ENCODE results near the gene CCDC97.

The CCDC97 gene

DNA sequence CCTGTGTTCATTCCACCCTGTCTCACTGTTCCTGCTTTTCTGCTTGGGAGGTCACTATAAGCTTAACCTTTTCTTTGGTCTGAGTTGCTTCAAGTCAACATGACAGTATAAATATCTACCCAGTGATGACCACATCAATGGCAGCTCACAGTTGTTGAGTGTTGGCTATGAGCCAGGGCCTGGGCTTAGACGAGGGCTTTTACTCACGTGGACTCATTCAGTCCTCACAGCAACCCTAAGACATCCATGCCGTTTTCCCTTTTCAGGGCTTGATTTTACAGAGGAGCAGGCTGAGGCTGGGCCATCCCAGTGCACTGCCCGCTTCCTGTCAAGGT is 10.2 kb upstream of the CCDC97 start:
- H3K79me2 ChIP-seq (ENCODE audit: insufficient read depth, low read length), result no peaks in the 10 kb centered on the region; the same call in 1 of the 2 replicates
- H3K9me3 ChIP-seq (ENCODE audit: insufficient read depth, low read depth, low read length), result no peaks in the 10 kb centered on the region
- H3K36me3 ChIP-seq (ENCODE audit: insufficient read depth, low read length), result peaks cover 100% of the 10 kb centered on the region
- peaks cover 42% of the 10 kb centered on the region for H4K20me1 ChIP-seq (ENCODE audit: insufficient read depth, low read length, poor library complexity, severe bottlenecking)
- no peaks in the 10 kb centered on the region for H3F3A ChIP-seq (ENCODE audit: low read depth)
- no peak for TF ChIP-seq CTCF (conservative IDR thresholded peaks at IDR 0.05; ENCODE audit: low read length)
- no peak for TF ChIP-seq EZH2phosphoT487 (IDR thresholded peaks at IDR 0.05; ENCODE audit: borderline replicate concordance)
- H3K9me2 ChIP-seq (replicated peaks; ENCODE audit: low read depth, low read length), result no peaks in the 10 kb centered on the region
- no peaks in the 10 kb centered on the region for H3K27me3 ChIP-seq (ENCODE audit: insufficient read depth, low read length, poor library complexity, severe bottlenecking)
- H3K4me2 ChIP-seq (ENCODE audit: low read depth, low read length, poor library complexity, severe bottlenecking), result no peak overlapping the region
- peaks cover 5% of the 10 kb centered on the region for H3K4me1 ChIP-seq (ENCODE audit: insufficient read depth, low read length, poor library complexity, severe bottlenecking)
- no peak overlapping the region for H2AFZ ChIP-seq (ENCODE audit: low read length)
- H3K9ac ChIP-seq (ENCODE audit: low read depth, low read length, poor library complexity, severe bottlenecking), result no peak overlapping the region
- H3K4me3 ChIP-seq (ENCODE audit: low read length, poor library complexity, severe bottlenecking), result no peak overlapping the region

DNA sequence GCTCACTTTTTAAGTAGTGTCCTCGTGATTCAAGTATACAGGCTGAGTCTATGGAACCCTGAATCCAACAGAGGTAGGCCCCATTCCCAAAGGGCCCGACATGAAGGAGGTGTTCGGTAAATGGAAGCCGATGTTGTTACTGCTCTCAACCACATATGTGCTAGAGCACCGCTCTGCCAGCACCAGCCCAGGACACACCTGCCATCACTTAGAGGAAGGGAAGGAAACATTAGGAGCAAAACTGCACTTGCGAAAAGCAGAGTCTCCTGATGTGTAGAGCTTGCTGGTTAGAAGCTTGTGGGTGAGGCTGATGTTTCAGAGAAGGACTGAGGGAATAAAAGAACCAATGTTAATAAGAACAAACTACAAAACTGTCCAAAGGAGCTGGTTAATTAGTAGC is 9.4 kb upstream of the CCDC97 start:
- no peaks in the 10 kb centered on the region; the same call in 1 of the 2 replicates for H3K79me2 ChIP-seq (ENCODE audit: insufficient read depth, low read length)
- no peaks in the 10 kb centered on the region for H3K9me2 ChIP-seq (replicated peaks; ENCODE audit: low read depth, low read length)
- no peak overlapping the region for H2AFZ ChIP-seq (ENCODE audit: low read length)
- no peak overlapping the region for H3K4me3 ChIP-seq (ENCODE audit: low read length, poor library complexity, severe bottlenecking)
- no peaks in the 10 kb centered on the region for H3F3A ChIP-seq (ENCODE audit: low read depth)
- peaks cover 44% of the 10 kb centered on the region for H4K20me1 ChIP-seq (ENCODE audit: insufficient read depth, low read length, poor library complexity, severe bottlenecking)
- TF ChIP-seq CTCF (conservative IDR thresholded peaks at IDR 0.05; ENCODE audit: low read length) (no peak), EZH2phosphoT487 (IDR thresholded peaks at IDR 0.05; ENCODE audit: borderline replicate concordance) (no peak)
- no peak overlapping the region for H3K9ac ChIP-seq (ENCODE audit: low read depth, low read length, poor library complexity, severe bottlenecking)
- H3K36me3 ChIP-seq (ENCODE audit: insufficient read depth, low read length), result peaks cover 100% of the 10 kb centered on the region
- H3K9me3 ChIP-seq (ENCODE audit: insufficient read depth, low read depth, low read length), result no peaks in the 10 kb centered on the region
- H3K27me3 ChIP-seq (ENCODE audit: insufficient read depth, low read length, poor library complexity, severe bottlenecking), result no peaks in the 10 kb centered on the region
- H3K4me2 ChIP-seq (ENCODE audit: low read depth, low read length, poor library complexity, severe bottlenecking), result no peak overlapping the region
- H3K4me1 ChIP-seq (ENCODE audit: insufficient read depth, low read length, poor library complexity, severe bottlenecking), result peaks cover 5% of the 10 kb centered on the region

DNA sequence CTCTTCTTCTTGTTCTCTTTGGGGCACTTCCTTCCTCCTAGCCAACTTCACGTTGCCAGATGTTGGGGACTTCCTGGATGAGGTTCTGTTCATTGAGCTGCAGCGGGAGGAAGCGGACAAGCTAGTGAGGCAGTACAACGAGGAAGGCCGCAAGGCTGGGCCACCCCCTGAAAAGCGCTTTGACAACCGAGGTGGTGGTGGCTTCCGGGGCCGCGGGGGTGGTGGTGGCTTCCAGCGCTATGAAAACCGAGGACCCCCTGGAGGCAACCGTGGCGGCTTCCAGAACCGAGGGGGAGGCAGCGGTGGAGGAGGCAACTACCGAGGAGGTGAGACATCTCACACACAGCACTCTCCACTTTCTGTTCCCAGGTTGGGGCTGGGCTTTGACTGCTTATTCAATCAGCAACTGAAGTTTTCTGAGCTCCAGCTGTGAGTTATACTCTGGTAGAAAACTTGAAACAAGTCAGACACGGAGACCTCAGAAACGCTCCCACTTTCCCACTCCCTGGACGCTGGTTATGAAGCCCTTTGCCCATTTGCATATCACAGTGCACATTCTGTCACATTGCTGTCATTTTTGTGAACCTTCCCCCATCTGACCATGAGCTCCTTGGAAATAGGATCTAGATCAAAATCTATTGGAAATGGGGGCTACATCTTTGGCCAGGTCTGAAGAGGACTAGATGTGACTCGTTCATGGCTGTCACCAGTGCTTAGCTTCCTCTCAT is 7.2 kb upstream of the CCDC97 start:
- H3K4me3 ChIP-seq (ENCODE audit: low read length, poor library complexity, severe bottlenecking), result no peak overlapping the region
- H4K20me1 ChIP-seq (ENCODE audit: insufficient read depth, low read length, poor library complexity, severe bottlenecking), result peaks cover 49% of the 10 kb centered on the region
- H3K9me2 ChIP-seq (replicated peaks; ENCODE audit: low read depth, low read length), result no peaks in the 10 kb centered on the region
- H3K4me1 ChIP-seq (ENCODE audit: insufficient read depth, low read length, poor library complexity, severe bottlenecking), result peaks cover 21% of the 10 kb centered on the region
- peaks cover 6% of the 10 kb centered on the region; the same call in 1 of the 2 replicates for H3F3A ChIP-seq (ENCODE audit: low read depth)
- H3K79me2 ChIP-seq (ENCODE audit: insufficient read depth, low read length), result no peaks in the 10 kb centered on the region
- TF ChIP-seq CTCF (conservative IDR thresholded peaks at IDR 0.05; ENCODE audit: low read length) (no peak), EZH2phosphoT487 (IDR thresholded peaks at IDR 0.05; ENCODE audit: borderline replicate concordance) (no peak)
- no peak overlapping the region for H3K9ac ChIP-seq (ENCODE audit: low read depth, low read length, poor library complexity, severe bottlenecking)
- H3K4me2 ChIP-seq (ENCODE audit: low read depth, low read length, poor library complexity, severe bottlenecking), result no peak overlapping the region
- no peak overlapping the region for H2AFZ ChIP-seq (ENCODE audit: low read length)
- H3K27me3 ChIP-seq (ENCODE audit: insufficient read depth, low read length, poor library complexity, severe bottlenecking), result no peaks in the 10 kb centered on the region
- no peaks in the 10 kb centered on the region for H3K9me3 ChIP-seq (ENCODE audit: insufficient read depth, low read depth, low read length)
- H3K36me3 ChIP-seq (ENCODE audit: insufficient read depth, low read length), result peaks cover 100% of the 10 kb centered on the region

All from Loucy (cell line).